Astrocyte (in vitro differentiated cells and primary cell): ENCODE measurements around the gene MYBBP1A. TPM values are rescaled to one million over a fixed set of nuclear protein-coding genes. Genes with fewer than 3 reads are reported as not detected.

Source experiments
- DNase-seq: peaks from one replicate; pipeline ENCODE4 v3.0.0-alpha.2; 2010; ENCODE audit warnings: low read depth
- FAIRE-seq: peaks from 2 replicates; lab custom pipeline; 2011; peaks lifted over from hg19 to GRCh38; lab: Jason Lieb, UNC
- H2AFZ ChIP-seq: 2 replicates; pipeline ENCODE4 v1.6.0; 2012; ENCODE audit warnings: low read depth, low read length, inconsistent platforms
- H3K27ac ChIP-seq: 2 replicates; pipeline ENCODE4 v1.5.1; 2011; ENCODE audit warnings: low read depth, low read length, inconsistent platforms
- H3K27me3 ChIP-seq: 2 replicates; pipeline ENCODE4 v1.6.0; 2011; ENCODE audit warnings: low read length, inconsistent platforms; ENCODE audit not compliant: insufficient read depth
- H3K36me3 ChIP-seq: 2 replicates; pipeline ENCODE4 v1.5.1; 2011; ENCODE audit warnings: low read length, inconsistent platforms; ENCODE audit not compliant: insufficient read depth
- H3K4me1 ChIP-seq: 2 replicates; pipeline ENCODE4 v1.5.1; 2011; ENCODE audit warnings: low read length, inconsistent platforms; ENCODE audit not compliant: insufficient read depth
- H3K4me2 ChIP-seq: 2 replicates; pipeline ENCODE4 v1.6.0; 2012; ENCODE audit warnings: low read length, inconsistent platforms
- H3K4me3 ChIP-seq: 2 replicates; pipeline ENCODE4 v1.5.1; 2011; ENCODE audit warnings: low read depth, mild to moderate bottlenecking, low read length, inconsistent platforms; ENCODE audit not compliant: insufficient read depth
- H3K79me2 ChIP-seq: 2 replicates; pipeline ENCODE4 v1.6.0; 2012; ENCODE audit warnings: mild to moderate bottlenecking, low read length, inconsistent platforms; ENCODE audit not compliant: insufficient read depth
- H3K9ac ChIP-seq: 2 replicates; pipeline ENCODE4 v1.6.0; 2012; ENCODE audit warnings: mild to moderate bottlenecking, low read length, inconsistent platforms
- H3K9me3 ChIP-seq: 2 replicates; pipeline ENCODE4 v1.5.1; 2012; ENCODE audit warnings: low read depth, mild to moderate bottlenecking, low read length, inconsistent platforms; ENCODE audit not compliant: insufficient read depth
- H4K20me1 ChIP-seq: 2 replicates; pipeline ENCODE4 v1.6.0; 2012; ENCODE audit warnings: low read length, inconsistent platforms; ENCODE audit not compliant: insufficient read depth
- H3K27ac Mint-ChIP-seq: one replicate; pipeline ENCODE4 v1.8.0; 2021; ENCODE audit warnings: mild to moderate bottlenecking, mixed read lengths; ENCODE audit not compliant: unreplicated experiment
- H3K27me3 Mint-ChIP-seq: one replicate; pipeline ENCODE4 v1.8.0; 2021; ENCODE audit warnings: low read depth, mixed read lengths; ENCODE audit not compliant: unreplicated experiment
- H3K36me3 Mint-ChIP-seq: one replicate; pipeline ENCODE4 v1.8.0; 2021; ENCODE audit warnings: low read depth, mixed read lengths; ENCODE audit not compliant: unreplicated experiment
- H3K4me1 Mint-ChIP-seq: one replicate; pipeline ENCODE4 v1.8.0; 2021; ENCODE audit warnings: low read depth, mixed read lengths; ENCODE audit not compliant: unreplicated experiment
- H3K4me3 Mint-ChIP-seq: one replicate; pipeline ENCODE4 v1.8.0; 2021; ENCODE audit warnings: mild to moderate bottlenecking, moderate library complexity, mixed read lengths; ENCODE audit not compliant: unreplicated experiment
- H3K9me3 Mint-ChIP-seq: one replicate; pipeline ENCODE4 v1.8.0; 2021; ENCODE audit warnings: mild to moderate bottlenecking, mixed read lengths; ENCODE audit not compliant: unreplicated experiment
- CTCF ChIP-seq: IDR thresholded peaks from 2 replicates; pipeline ENCODE4 v1.5.1; 2011; ENCODE audit warnings: low read depth, mild to moderate bottlenecking, inconsistent platforms, low read length, moderate library complexity; ENCODE audit not compliant: insufficient read depth
- EZH2 ChIP-seq: IDR thresholded peaks from 2 replicates; pipeline ENCODE4 v1.6.1; 2012; ENCODE audit warnings: mild to moderate bottlenecking, low read length, inconsistent platforms; ENCODE audit not compliant: insufficient read depth
- total RNA-seq: library from RNA; stranded (reverse); gene quantifications from 2 replicates; pipeline ENCODE4 v1.2.1, GENCODE V29; 2021

The MYBBP1A gene
- total RNA-seq, 1 donor from 2014 or later, result 71.1 TPM

DNA sequence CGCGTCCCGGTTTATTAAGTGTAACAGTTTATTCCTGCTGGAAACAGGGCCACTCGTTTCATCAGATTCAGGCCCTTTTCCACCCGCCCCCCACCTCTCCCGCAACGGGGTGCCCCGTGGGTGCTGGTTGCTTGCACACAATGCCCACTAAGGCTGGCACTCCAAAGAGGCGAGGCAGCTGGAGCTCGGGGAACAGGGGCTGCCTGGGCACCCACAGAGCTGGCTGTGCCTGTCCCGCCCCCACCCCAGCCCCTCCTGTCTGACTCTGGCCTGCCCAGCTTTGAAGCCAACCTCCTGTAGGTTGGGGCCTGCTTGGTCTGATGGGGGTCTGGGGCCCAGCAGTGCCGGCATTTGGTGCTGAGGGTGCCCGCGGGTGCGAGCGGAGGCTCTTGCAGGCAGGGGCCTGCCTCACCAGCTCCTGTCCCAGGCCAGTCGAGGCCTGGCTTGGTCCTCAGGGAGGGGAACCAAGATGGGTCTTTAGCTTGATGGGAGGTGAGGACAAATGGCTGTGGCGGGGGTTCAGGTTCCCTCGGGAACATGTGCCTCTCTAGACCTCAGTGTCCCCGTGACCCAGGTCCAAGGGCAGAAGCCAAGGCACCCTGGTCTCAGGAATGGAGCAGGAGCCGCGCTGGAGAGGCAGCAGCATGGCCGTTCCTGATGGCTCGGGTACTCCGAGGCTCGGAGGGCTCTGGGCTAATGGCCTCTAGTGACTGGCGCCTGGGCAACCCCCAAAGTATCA lies 20.1 kb downstream of the MYBBP1A start:
- H3K27me3 Mint-ChIP-seq, result peaks cover 16% of the 10 kb centered on the region
- Histone ChIP-seq H3K36me3 (no peaks in the 10 kb centered on the region), H3K4me2 (no peak overlapping the region)

DNA sequence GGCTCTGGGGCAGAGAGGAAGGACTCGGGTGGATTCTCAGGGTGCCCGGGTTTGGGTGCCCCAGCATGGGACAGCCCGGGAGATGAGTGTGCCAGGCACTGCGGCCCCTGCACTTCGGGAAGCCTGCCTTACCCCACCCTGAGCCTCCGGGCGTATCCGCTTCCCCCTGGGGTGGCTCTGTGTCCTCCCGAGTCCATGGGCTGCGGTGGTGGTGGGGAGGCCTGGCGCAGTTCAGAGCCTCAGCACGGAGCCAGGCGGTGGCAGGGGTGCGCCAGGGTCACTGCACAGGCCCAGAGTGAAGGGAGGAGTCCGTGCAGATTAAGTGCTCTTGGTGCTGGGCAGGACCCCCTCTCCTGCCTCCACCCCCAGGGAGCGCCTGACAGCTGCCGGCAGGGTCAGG lies 20.7 kb downstream of the MYBBP1A start:
- Mint-ChIP-seq H3K4me3 (no peak overlapping the region), H3K27me3 (peaks cover 18% of the 10 kb centered on the region), H3K9me3 (no peaks in the 10 kb centered on the region), H3K4me1 (peaks cover 2% of the 10 kb centered on the region), H3K27ac (no peak overlapping the region), H3K36me3 (no peaks in the 10 kb centered on the region)
- H3K36me3 ChIP-seq, result no peaks in the 10 kb centered on the region
- H3K27me3 ChIP-seq, result no peaks in the 10 kb centered on the region
- H3K9me3 ChIP-seq, result no peaks in the 10 kb centered on the region
- DNase-seq (no peak), FAIRE-seq (no peak)
- no peak overlapping the region for H3K27ac ChIP-seq
- H3K9ac ChIP-seq, result no peak overlapping the region
- no peak overlapping the region for H3K4me2 ChIP-seq
- TF ChIP-seq EZH2 (no peak), CTCF (no peak)
- peaks cover 3% of the 10 kb centered on the region for H3K4me1 ChIP-seq
- no peaks in the 10 kb centered on the region for H3K79me2 ChIP-seq
- H4K20me1 ChIP-seq, result peaks cover 15% of the 10 kb centered on the region
- H2AFZ ChIP-seq, result no peak overlapping the region
- H3K4me3 ChIP-seq, result no peak overlapping the region

More for the DNA sequence above, 20.1 kb downstream of the MYBBP1A start:
- Histone ChIP-seq H4K20me1 (peaks cover 15% of the 10 kb centered on the region), H3K79me2 (no peaks in the 10 kb centered on the region), H3K27ac (no peak overlapping the region), H3K4me1 (peaks cover 3% of the 10 kb centered on the region), H2AFZ (no peak overlapping the region), H3K9me3 (no peaks in the 10 kb centered on the region), H3K27me3 (no peaks in the 10 kb centered on the region), H3K9ac (no peak overlapping the region), H3K4me3 (no peak overlapping the region)
- Mint-ChIP-seq H3K4me3 (no peak overlapping the region), H3K27ac (peak overlapping the region; percentile 69), H3K9me3 (no peaks in the 10 kb centered on the region), H3K36me3 (no peaks in the 10 kb centered on the region), H3K4me1 (peaks cover 2% of the 10 kb centered on the region)
- no peak for DNase-seq
- TF ChIP-seq CTCF (no peak), EZH2 (no peak)
- no peak for FAIRE-seq
